Middle frontal gyrus (tissue), 1 donor: Measurements from ENCODE around the gene CCHCR1.
"Not testable (repeated sequence)": the region's sequence is repeated elsewhere in the genome, so short reads cannot be mapped to it uniquely, and the experiment has no call there.

Experiments used
- DNase-seq: peaks from one replicate; pipeline ENCODE4 v3.0.0-alpha.2; 2015; ENCODE audit warnings: low spot score; ENCODE audit errors: extremely low spot score

Gene CCHCR1

GRCh38 chr6:31183287-31183686 lies 25.7 kb upstream of the CCHCR1 start:
- not testable (repeated sequence) for DNase-seq

- DNase-seq: no peak
Observed at GRCh38 chr6:31180500-31180899, 22.9 kb upstream of the CCHCR1 start.

- no peak for DNase-seq
Observed at GRCh38 chr6:31179896-31180295, 22.3 kb upstream of the CCHCR1 start.

- no peak for DNase-seq
Observed at GRCh38 chr6:31179042-31179386, 21.4 kb upstream of the CCHCR1 start.

- DNase-seq: no peak
Observed at GRCh38 chr6:31178143-31179041, 20.8 kb upstream of the CCHCR1 start.

- no peak for DNase-seq
Observed at GRCh38 chr6:31175971-31176370, 18.4 kb upstream of the CCHCR1 start.

- no peak for DNase-seq
Observed at GRCh38 chr6:31174378-31174777, 16.8 kb upstream of the CCHCR1 start.

- no peak for DNase-seq
Observed at GRCh38 chr6:31173406-31173805, 15.8 kb upstream of the CCHCR1 start.

GRCh38 chr6:31172973-31173384 lies 15.4 kb upstream of the CCHCR1 start:
- DNase-seq: no peak

GRCh38 chr6:31171931-31172905 lies 14.6 kb upstream of the CCHCR1 start:
- no peak for DNase-seq

GRCh38 chr6:31170987-31171671 lies 13.5 kb upstream of the CCHCR1 start:
- DNase-seq: no peak

GRCh38 chr6:31170600-31170881 lies 12.9 kb upstream of the CCHCR1 start, which contains the start of gene POU5F1:
Gene POU5F1, minus strand, starts transcription at chr6:31170682. Its CDS starts 62 bp downstream, at chr6:31170620.
- no peak for DNase-seq

- not testable (repeated sequence) for DNase-seq
Observed at GRCh38 chr6:31169858-31170599, 12.4 kb upstream of the CCHCR1 start.

- no peak for DNase-seq
Observed at GRCh38 chr6:31169123-31169857, 11.7 kb upstream of the CCHCR1 start.

- DNase-seq: no peak
Observed at GRCh38 chr6:31168606-31169005, 11.0 kb upstream of the CCHCR1 start.

GRCh38 chr6:31165986-31166385 lies 8.4 kb upstream of the CCHCR1 start:
- DNase-seq: no peak

- DNase-seq: not testable (repeated sequence)
Observed at GRCh38 chr6:31165064-31165832, 7.6 kb upstream of the CCHCR1 start.

GRCh38 chr6:31164475-31165063 lies 7.0 kb upstream of the CCHCR1 start:
- not testable (repeated sequence) for DNase-seq

GRCh38 chr6:31163922-31164321 lies 6.3 kb upstream of the CCHCR1 start:
- no peak for DNase-seq
